Common myeloid progenitor, CD34-positive (primary cell): ENCODE measurements around the gene CLIP4.

Experiments
- CTCF ChIA-PET: fragments of 350-600 bp; sonication (Branson Sonifier 250); formaldehyde crosslinking; loops from one replicate; lab custom pipeline; 2021; ENCODE audit warnings: antibody characterized with exemption; lab: Charles Lee
- POLR2A ChIA-PET: fragments of 350-600 bp; sonication (Branson Sonifier 250); formaldehyde crosslinking; loops from one replicate; lab custom pipeline; 2021; ENCODE audit warnings: antibody characterized with exemption; lab: Charles Lee
- DNase-seq, 3 donors: peaks; one replicate each; pipeline versions ENCODE4 v3.0.0 to v3.0.0-alpha.2; 2013
- H3K27ac ChIP-seq, 2 experiments: 1 replicate in 1 of 2; 2 replicates in 1 of 2; pipeline ENCODE4 v1.7.0; 2013; ENCODE audit warnings: inconsistent platforms in 2 of 2, low read length in 2 of 2, mild to moderate bottlenecking in 2 of 2, low read depth in 1 of 2, moderate library complexity in 1 of 2; ENCODE audit not compliant: severe bottlenecking in 2 of 2, insufficient read depth in 1 of 2, poor library complexity in 1 of 2
- H3K27me3 ChIP-seq, 5 experiments: replicated peaks in 2 of 5; 1 replicate in 3 of 5; 2 replicates in 2 of 5; pipeline versions ENCODE4 v1.6.1 to v1.7.0; 2013; ENCODE audit warnings: low read length in 4 of 5, mild to moderate bottlenecking in 2 of 5, moderate library complexity in 2 of 5, inconsistent platforms in 1 of 5; ENCODE audit not compliant: insufficient read depth in 5 of 5, control insufficient read depth in 4 of 5
- H3K36me3 ChIP-seq, 4 experiments: 1 replicate in 2 of 4; 2 replicates in 2 of 4; pipeline versions ENCODE4 v1.6.1 to v1.7.0; 2013; ENCODE audit warnings: low read length in 3 of 4, control low read depth in 1 of 4, mild to moderate bottlenecking in 1 of 4; ENCODE audit not compliant: control insufficient read depth in 4 of 4, insufficient read depth in 4 of 4
- H3K4me1 ChIP-seq, 4 experiments: 1 replicate in 3 of 4; 2 replicates in 1 of 4; pipeline versions ENCODE4 v1.6.1 to v1.7.1; 2013; ENCODE audit warnings: low read length in 3 of 4, mild to moderate bottlenecking in 3 of 4, control low read depth in 1 of 4, inconsistent platforms in 1 of 4, moderate library complexity in 1 of 4; ENCODE audit not compliant: control insufficient read depth in 4 of 4, insufficient read depth in 4 of 4; ENCODE audit errors: control extremely low read depth in 1 of 4
- H3K4me3 ChIP-seq, 7 experiments: 1 replicate in 4 of 7; 2 replicates in 3 of 7; pipeline versions ENCODE4 v1.5.1 to v1.7.0; 2013; ENCODE audit warnings: mild to moderate bottlenecking in 7 of 7, low read length in 6 of 7, moderate library complexity in 6 of 7, inconsistent platforms in 2 of 7, low read depth in 2 of 7, control low read depth in 1 of 7; ENCODE audit not compliant: insufficient read depth in 4 of 7, control insufficient read depth in 1 of 7; ENCODE audit errors: extremely low read depth in 1 of 7
- H3K9me3 ChIP-seq, 5 experiments: 1 replicate in 4 of 5; 2 replicates in 1 of 5; pipeline versions ENCODE4 v1.6.1 to v1.7.1; 2013; ENCODE audit warnings: low read length in 4 of 5, mild to moderate bottlenecking in 2 of 5, inconsistent platforms in 1 of 5, low read depth in 1 of 5, moderate library complexity in 1 of 5; ENCODE audit not compliant: control insufficient read depth in 4 of 5, insufficient read depth in 2 of 5; ENCODE audit errors: control extremely low read depth in 1 of 5
- WGBS: methylation state at CpG from one replicate; pipeline ENCODE4 v1.1.5; 2013; ENCODE audit not compliant: insufficient coverage; 5-methylcytosine and 5-hydroxymethylcytosine counted together

The CLIP4 gene

DNA sequence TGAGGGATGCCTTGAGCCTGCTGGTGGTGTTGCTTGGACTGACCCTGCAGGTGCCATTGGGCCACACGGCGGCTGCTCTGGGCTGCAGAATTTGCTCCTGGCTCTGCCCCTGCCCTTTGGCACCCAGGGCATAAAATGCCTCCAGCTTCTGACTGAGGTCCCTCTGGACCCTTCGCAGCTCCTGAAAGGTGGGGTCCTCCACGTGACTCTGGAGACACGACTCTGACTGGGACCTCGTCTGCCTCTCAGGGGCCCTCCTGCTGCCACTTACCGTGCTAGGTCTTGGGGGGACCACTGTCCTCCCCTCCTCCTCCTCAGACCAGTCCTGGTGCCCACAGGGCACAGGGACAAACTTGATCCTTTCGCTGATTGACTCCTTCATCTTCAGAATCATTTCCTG is 43.0 kb upstream of the CLIP4 start:
- ChIA-PET CTCF (no interaction called here), POLR2A (no interaction called here)
- no peaks in the 10 kb centered on the region for H3K36me3 ChIP-seq
- no peaks in the 10 kb centered on the region for H3K4me1 ChIP-seq
- no peak overlapping the region for H3K27ac ChIP-seq
- H3K4me3 ChIP-seq, result no peak overlapping the region
- no peaks in the 10 kb centered on the region for H3K27me3 ChIP-seq
- no peak for DNase-seq
- no peaks in the 10 kb centered on the region for H3K9me3 ChIP-seq
- 95% methylated on average over 8 of the region's 8 CpGs for WGBS

DNA sequence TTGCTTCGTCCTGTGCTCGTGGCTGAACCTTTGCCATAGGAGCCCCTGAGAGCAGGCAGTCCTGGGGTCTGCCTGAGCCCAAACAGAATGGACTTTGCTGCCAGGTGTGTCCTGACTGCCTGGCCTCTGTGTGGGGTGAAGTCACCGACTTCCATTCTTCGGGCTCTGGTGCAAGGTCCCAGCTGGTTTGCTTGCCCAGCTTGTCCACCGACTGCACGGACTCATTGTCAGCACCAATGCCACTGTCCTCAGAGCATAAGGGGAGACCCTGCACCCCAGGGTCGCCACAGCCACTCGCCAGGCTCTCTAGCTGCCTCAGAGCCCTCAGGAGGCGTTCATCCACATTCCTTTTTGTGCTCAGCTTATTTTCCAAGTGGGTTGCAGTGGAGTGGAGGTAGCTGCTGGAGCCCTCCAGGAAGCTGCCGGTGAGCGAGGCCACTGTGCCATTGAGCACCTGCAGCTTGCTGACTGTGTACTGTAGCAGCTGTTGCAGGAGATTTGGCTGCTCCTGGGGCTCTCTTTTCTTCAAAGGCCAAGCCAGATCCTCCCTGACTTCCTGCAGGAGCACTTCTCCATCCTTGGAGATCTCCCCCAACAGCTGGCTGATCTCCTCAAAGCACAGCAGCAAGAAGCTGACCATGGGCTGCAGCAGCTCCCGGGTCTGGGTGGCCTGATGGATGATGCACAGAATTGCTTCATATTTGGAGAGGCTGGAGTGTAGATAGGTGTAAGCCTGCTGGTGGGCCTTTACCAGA is 42.1 kb upstream of the CLIP4 start:
- DNase-seq, result no peak
- Histone ChIP-seq H3K9me3 (peaks cover 0 to 5% (median 0%) of the 10 kb centered on the region in 5 experiments), H3K27ac (no peak overlapping the region), H3K4me3 (no peak overlapping the region), H3K4me1 (no peaks in the 10 kb centered on the region), H3K27me3 (no peaks in the 10 kb centered on the region), H3K36me3 (no peaks in the 10 kb centered on the region)
- CTCF ChIA-PET, result interaction anchor here (1.0 kb wide), 1 partner anchor 46 kb away, joined by 3 read pairs; no protein-coding TSS in a partner anchor
- POLR2A ChIA-PET, result no interaction called here
- 94% methylated on average over 12 of the region's 12 CpGs for WGBS

GRCh38 chr2:29073933-29074332 is 41.3 kb upstream of the CLIP4 start:
- Histone ChIP-seq H3K4me1 (no peaks in the 10 kb centered on the region), H3K27me3 (no peaks in the 10 kb centered on the region), H3K4me3 (no peak overlapping the region), H3K9me3 (peaks cover 0 to 6% (median 3%) of the 10 kb centered on the region in 5 experiments), H3K27ac (no peak overlapping the region), H3K36me3 (no peaks in the 10 kb centered on the region)
- DNase-seq, result no peak
- CTCF ChIA-PET, result interaction anchor here (1.0 kb wide), 1 partner anchor 45 kb away, joined by 3 read pairs; no protein-coding TSS in a partner anchor
- POLR2A ChIA-PET, result interaction anchor here (0.5 kb wide), 1 partner anchor 200 kb away, joined by 3 read pairs; no protein-coding TSS in a partner anchor
- WGBS, result 98% methylated on average over 4 of the region's 4 CpGs

- Histone ChIP-seq H3K4me3 (no peak within 1 kb of the TSS), H3K9me3 (peaks cover 0 to 11% (median 7%) of the 10 kb centered on the region in 5 experiments), H3K27ac (no peak within 1 kb of the TSS), H3K36me3 (no peaks in the 10 kb centered on the region), H3K4me1 (no peaks in the 10 kb centered on the region), H3K27me3 (no peaks in the 10 kb centered on the region)
- CTCF ChIA-PET, result no interaction called here
- 93% methylated on average over 6 of the region's 8 CpGs for WGBS
- no peak for DNase-seq
- POLR2A ChIA-PET, result interaction anchor here (0.5 kb wide), 1 partner anchor 201 kb away, joined by 3 read pairs; no protein-coding TSS in a partner anchor
Measured at GRCh38 chr2:29074411-29074810, 40.8 kb upstream of the CLIP4 start, which contains the start of gene PCARE. Gene PCARE (minus strand): TSS chr2:29074523. CDS start chr2:29074261, 262 bp downstream.

GRCh38 chr2:29075894-29076705 is 39.1 kb upstream of the CLIP4 start:
- POLR2A ChIA-PET, result no interaction called here
- Histone ChIP-seq H3K27me3 (no peaks in the 10 kb centered on the region), H3K4me3 (no peak overlapping the region), H3K36me3 (no peaks in the 10 kb centered on the region), H3K4me1 (no peaks in the 10 kb centered on the region), H3K9me3 (peaks cover 0 to 27% (median 16%) of the 10 kb centered on the region in 5 experiments), H3K27ac (no peak overlapping the region)
- 94% methylated on average over 12 of the region's 14 CpGs for WGBS
- no peak for DNase-seq
- CTCF ChIA-PET, result no interaction called here

DNA sequence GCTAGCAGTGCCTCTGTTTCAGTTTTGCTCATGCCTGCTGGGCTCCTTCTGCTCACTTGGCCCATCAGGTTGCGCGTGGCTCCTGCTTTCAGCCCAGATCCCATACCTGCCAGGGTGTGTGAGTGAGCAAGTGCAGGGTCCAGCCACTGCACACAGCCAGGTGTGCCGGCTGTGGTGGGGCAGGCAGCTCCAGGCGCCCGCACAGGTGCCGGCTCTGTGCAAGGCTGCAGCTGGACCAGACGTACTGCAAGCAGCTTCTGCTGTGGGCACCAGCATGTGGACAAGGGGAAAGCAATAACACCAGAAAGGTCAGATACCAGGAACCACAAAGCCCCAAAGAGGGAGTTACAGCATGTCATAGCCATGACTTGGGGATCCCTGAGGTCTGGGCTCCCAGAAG is 35.3 kb upstream of the CLIP4 start:
- WGBS, result 98% methylated on average over 7 of the region's 7 CpGs
- H3K4me3 ChIP-seq, result no peak overlapping the region
- H3K36me3 ChIP-seq, result no peaks in the 10 kb centered on the region
- H3K9me3 ChIP-seq, result peaks cover 0 to 28% (median 16%) of the 10 kb centered on the region in 5 experiments
- H3K27me3 ChIP-seq, result no peaks in the 10 kb centered on the region
- no peaks in the 10 kb centered on the region for H3K4me1 ChIP-seq
- POLR2A ChIA-PET, result no interaction called here
- no peak for DNase-seq
- CTCF ChIA-PET, result no interaction called here
- no peak overlapping the region for H3K27ac ChIP-seq
